ENCODE measurements around the gene POLR3GL. TPM values are rescaled to one million over a fixed set of nuclear protein-coding genes. Genes with fewer than 3 reads are reported as not detected.

The POLR3GL gene
- polyA plus RNA-seq, 1 donor from 2014 or later = 38.6 TPM

DNA sequence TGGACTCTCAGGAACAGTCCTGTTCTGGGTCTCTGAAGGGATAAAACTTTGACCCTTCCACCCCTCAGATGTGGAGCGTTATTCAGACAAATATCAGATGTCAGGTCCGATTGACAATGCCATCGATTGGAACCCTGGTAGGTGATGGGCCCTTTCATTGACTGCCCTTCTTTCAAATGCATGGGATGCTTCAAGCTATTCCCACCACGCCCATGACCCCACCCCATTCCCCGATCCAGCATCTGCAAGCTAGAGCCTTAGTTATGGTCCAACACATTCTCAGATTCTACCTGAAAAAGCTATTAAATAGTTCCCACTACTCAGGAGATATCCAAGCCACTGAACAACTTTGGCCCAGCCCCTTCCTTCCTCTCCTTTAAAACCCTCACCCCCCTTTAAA is 12.5 kb downstream of the POLR3GL start:
- Histone ChIP-seq H3K4me3 (ENCODE audit: low read length) (no peak overlapping the region), H3K9ac (ENCODE audit: low read length) (peak overlapping the region; percentile 28), H2AFZ (ENCODE audit: low read depth, low read length) (no peak overlapping the region), H3F3A (ENCODE audit: insufficient read depth, low read length, poor library complexity, severe bottlenecking) (no peaks in the 10 kb centered on the region), H3K9me3 (ENCODE audit: low read length) (no peaks in the 10 kb centered on the region), H3K36me3 (ENCODE audit: insufficient read depth, low read length) (no peaks in the 10 kb centered on the region), H3K4me2 (ENCODE audit: low read length) (no peak overlapping the region), H3K27me3 (ENCODE audit: insufficient read depth, low read depth, low read length) (no peaks in the 10 kb centered on the region), H3K27ac (ENCODE audit: low read length) (no peak overlapping the region), H3K9me2 (ENCODE audit: insufficient read depth, low read length) (no peaks in the 10 kb centered on the region), H4K20me1 (ENCODE audit: insufficient read depth) (no peaks in the 10 kb centered on the region), H3K79me2 (replicated peaks; ENCODE audit: insufficient read depth, low read length) (no peaks in the 10 kb centered on the region)
- TF ChIP-seq POLR2AphosphoS5 (IDR thresholded peaks at IDR 0.05) = no peak
- no peak for TF ChIP-seq TAF1 (IDR thresholded peaks at IDR 0.05; ENCODE audit: low read depth)
- no peak for TF ChIP-seq MXI1 (conservative IDR thresholded peaks at IDR 0.05; ENCODE audit: poor library complexity, severe bottlenecking)
- no peak for TF ChIP-seq EP300 (conservative IDR thresholded peaks at IDR 0.05; ENCODE audit: poor library complexity, severe bottlenecking)
- no peak for TF ChIP-seq RAD21 (conservative IDR thresholded peaks at IDR 0.05)
- TF ChIP-seq EZH2 (IDR thresholded peaks at IDR 0.05; ENCODE audit: borderline replicate concordance, insufficient read depth, low read length, poor library complexity, severe bottlenecking) = no peak
- no peak for TF ChIP-seq SMC3 (conservative IDR thresholded peaks at IDR 0.05; ENCODE audit: poor library complexity)
- no peak for TF ChIP-seq CTCF (IDR thresholded peaks at IDR 0.05; ENCODE audit: poor library complexity, severe bottlenecking)
- TF ChIP-seq, protein P1, sequence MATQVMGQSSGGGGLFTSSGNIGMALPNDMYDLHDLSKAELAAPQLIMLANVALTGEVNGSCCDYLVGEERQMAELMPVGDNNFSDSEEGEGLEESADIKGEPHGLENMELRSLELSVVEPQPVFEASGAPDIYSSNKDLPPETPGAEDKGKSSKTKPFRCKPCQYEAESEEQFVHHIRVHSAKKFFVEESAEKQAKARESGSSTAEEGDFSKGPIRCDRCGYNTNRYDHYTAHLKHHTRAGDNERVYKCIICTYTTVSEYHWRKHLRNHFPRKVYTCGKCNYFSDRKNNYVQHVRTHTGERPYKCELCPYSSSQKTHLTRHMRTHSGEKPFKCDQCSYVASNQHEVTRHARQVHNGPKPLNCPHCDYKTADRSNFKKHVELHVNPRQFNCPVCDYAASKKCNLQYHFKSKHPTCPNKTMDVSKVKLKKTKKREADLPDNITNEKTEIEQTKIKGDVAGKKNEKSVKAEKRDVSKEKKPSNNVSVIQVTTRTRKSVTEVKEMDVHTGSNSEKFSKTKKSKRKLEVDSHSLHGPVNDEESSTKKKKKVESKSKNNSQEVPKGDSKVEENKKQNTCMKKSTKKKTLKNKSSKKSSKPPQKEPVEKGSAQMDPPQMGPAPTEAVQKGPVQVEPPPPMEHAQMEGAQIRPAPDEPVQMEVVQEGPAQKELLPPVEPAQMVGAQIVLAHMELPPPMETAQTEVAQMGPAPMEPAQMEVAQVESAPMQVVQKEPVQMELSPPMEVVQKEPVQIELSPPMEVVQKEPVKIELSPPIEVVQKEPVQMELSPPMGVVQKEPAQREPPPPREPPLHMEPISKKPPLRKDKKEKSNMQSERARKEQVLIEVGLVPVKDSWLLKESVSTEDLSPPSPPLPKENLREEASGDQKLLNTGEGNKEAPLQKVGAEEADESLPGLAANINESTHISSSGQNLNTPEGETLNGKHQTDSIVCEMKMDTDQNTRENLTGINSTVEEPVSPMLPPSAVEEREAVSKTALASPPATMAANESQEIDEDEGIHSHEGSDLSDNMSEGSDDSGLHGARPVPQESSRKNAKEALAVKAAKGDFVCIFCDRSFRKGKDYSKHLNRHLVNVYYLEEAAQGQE (IDR thresholded peaks at IDR 0.05; ENCODE audit: borderline replicate concordance) = no peak

- Histone ChIP-seq H3K79me2 (replicated peaks; ENCODE audit: insufficient read depth, low read length) (no peaks in the 10 kb centered on the region), H3K4me2 (ENCODE audit: low read length) (no peak overlapping the region), H3K36me3 (ENCODE audit: insufficient read depth, low read length) (no peaks in the 10 kb centered on the region), H3K9me2 (ENCODE audit: insufficient read depth, low read length) (no peaks in the 10 kb centered on the region), H3K27ac (ENCODE audit: low read length) (peak overlapping the region; percentile 90), H3K27me3 (ENCODE audit: insufficient read depth, low read depth, low read length) (no peaks in the 10 kb centered on the region), H3K9me3 (ENCODE audit: low read length) (no peaks in the 10 kb centered on the region), H3F3A (ENCODE audit: insufficient read depth, low read length, poor library complexity, severe bottlenecking) (no peaks in the 10 kb centered on the region), H3K4me3 (ENCODE audit: low read length) (no peak overlapping the region), H2AFZ (ENCODE audit: low read depth, low read length) (no peak overlapping the region), H4K20me1 (ENCODE audit: insufficient read depth) (no peaks in the 10 kb centered on the region), H3K9ac (ENCODE audit: low read length) (peak overlapping the region; percentile 60)
- TF ChIP-seq SMC3 (conservative IDR thresholded peaks at IDR 0.05; ENCODE audit: poor library complexity) = peak; percentile 93
- peak; percentile 94 for TF ChIP-seq CTCF (IDR thresholded peaks at IDR 0.05; ENCODE audit: poor library complexity, severe bottlenecking)
- no peak for TF ChIP-seq EP300 (conservative IDR thresholded peaks at IDR 0.05; ENCODE audit: poor library complexity, severe bottlenecking)
- TF ChIP-seq, protein P1 (IDR thresholded peaks at IDR 0.05; ENCODE audit: borderline replicate concordance) = no peak
- TF ChIP-seq EZH2 (IDR thresholded peaks at IDR 0.05; ENCODE audit: borderline replicate concordance, insufficient read depth, low read length, poor library complexity, severe bottlenecking) = no peak
- no peak for TF ChIP-seq POLR2AphosphoS5 (IDR thresholded peaks at IDR 0.05)
- TF ChIP-seq MXI1 (conservative IDR thresholded peaks at IDR 0.05; ENCODE audit: poor library complexity, severe bottlenecking) = no peak
- TF ChIP-seq TAF1 (IDR thresholded peaks at IDR 0.05; ENCODE audit: low read depth) = no peak
- peak; percentile 92 for TF ChIP-seq RAD21 (conservative IDR thresholded peaks at IDR 0.05)
These were observed 13.3 kb downstream of the POLR3GL start for GRCh38 chr1:145977486-145978470.
